Peyer's patch (tissue), 4 donors: ENCODE measurements around the gene COLEC11. TPM values are rescaled to one million over a fixed set of nuclear protein-coding genes. Genes with fewer than 3 reads are reported as not detected.
"Not testable (repeated sequence)": the region's sequence is repeated elsewhere in the genome, so short reads cannot be mapped to it uniquely, and the experiment has no call there.

Experiments
- DNase-seq, 3 donors: peaks; one replicate each; pipeline ENCODE4 v3.0.0-alpha.2; 2017 to 2019
- H3K27ac ChIP-seq, 4 donors: fragments of 200-600 bp; sonication (generic); one replicate each; pipeline ENCODE4 v1.5.1; 2016 to 2019
- H3K27me3 ChIP-seq, 2 donors: fragments of 200-600 bp; sonication (generic); one replicate each; pipeline ENCODE4 v1.5.1; 2019
- H3K36me3 ChIP-seq, 3 donors: fragments of 200-600 bp; sonication (generic); one replicate each; pipeline ENCODE4 v1.5.1; 2016 to 2019
- H3K4me1 ChIP-seq, 4 donors: fragments of 200-600 bp; sonication (generic); one replicate each; pipeline ENCODE4 v1.5.1; 2016 to 2019
- H3K4me3 ChIP-seq, 4 donors: fragments of 200-600 bp; sonication (generic); 1 replicate in 3 of 4; 2 replicates in 1 of 4; pipeline ENCODE4 v1.5.1; 2016 to 2019; ENCODE audit warnings: mild to moderate bottlenecking in 1 of 4
- H3K9me3 ChIP-seq, 4 donors: fragments of 200-600 bp; sonication (generic); one replicate each; pipeline ENCODE4 v1.5.1; 2016 to 2019; ENCODE audit warnings: mild to moderate bottlenecking in 1 of 4
- CTCF ChIP-seq, 6 experiments: fragments of 450-650 bp in 4 of 6; fragments of 200-600 bp in 2 of 6; sonication (generic) in 1 of 6; IDR thresholded peaks; one replicate each; pipeline ENCODE4 v1.5.1; 2017 to 2019; ENCODE audit warnings: antibody characterized with exemption in 6 of 6, mild to moderate bottlenecking in 3 of 6, moderate library complexity in 1 of 6
- POLR2A ChIP-seq, 2 donors: fragments of 450-650 bp; IDR thresholded peaks; one replicate each; pipeline ENCODE4 v1.5.1; 2017; ENCODE audit warnings: antibody characterized with exemption in 2 of 2, mild to moderate bottlenecking in 2 of 2, moderate library complexity in 2 of 2
- total RNA-seq, 4 donors: library from RNA; depleted of rRNA; stranded (reverse); fragments of >200 nt; gene quantifications; one replicate each; pipeline ENCODE4 v1.1.0, GENCODE V29; 2016

The COLEC11 gene
- total RNA-seq, 4 donors from 2014 or later = 0.70 to 5.8 (median 1.1) TPM; not detected in 1

GRCh38 chr2:3610415-3610814 lies 15.5 kb downstream of the COLEC11 start:
- Histone ChIP-seq H3K27ac (no peak overlapping the region), H3K36me3 (no peaks in the 10 kb centered on the region), H3K4me1 (no peaks in the 10 kb centered on the region), H3K4me3 (no peak overlapping the region), H3K27me3 (no peaks in the 10 kb centered on the region), H3K9me3 (peaks cover 0 to 5% (median 0%) of the 10 kb centered on the region in 4 donors)
- TF ChIP-seq POLR2A (IDR thresholded peaks at IDR 0.05) = no peak
- DNase-seq = peak in 2 of 3 donors; percentile 15 to 30

DNA sequence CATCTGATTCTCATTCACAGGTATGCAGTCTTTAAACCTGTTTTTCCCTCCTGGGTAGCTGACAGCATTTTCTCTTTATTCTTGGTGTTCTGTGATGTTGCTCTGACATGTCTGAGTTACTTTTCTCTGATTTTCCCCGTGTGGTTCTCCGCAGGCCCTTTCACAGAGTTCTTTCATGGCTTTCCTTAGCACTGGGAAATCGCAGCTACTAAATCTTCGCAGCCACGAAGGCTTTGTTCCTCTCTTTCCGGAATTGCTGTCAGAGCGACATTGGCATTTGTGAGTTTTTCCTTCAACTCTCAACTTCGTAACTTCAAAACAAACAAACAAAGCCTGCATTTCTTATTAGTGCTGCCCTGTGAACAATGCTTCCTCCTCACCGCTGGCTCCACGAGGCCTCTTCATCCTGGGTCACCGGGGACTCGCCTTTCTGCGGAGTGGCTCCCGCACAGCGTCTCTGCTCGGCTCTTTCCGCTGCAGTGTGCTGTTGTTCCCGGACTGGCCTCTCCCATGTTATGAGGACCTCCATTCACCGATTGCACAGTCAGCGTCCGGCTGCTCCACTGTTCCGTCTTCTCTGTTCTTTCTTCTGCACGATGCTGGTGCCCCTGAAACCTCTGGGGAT lies 16.1 kb downstream of the COLEC11 start:
- H3K27ac ChIP-seq = no peak overlapping the region
- H3K4me3 ChIP-seq = no peak overlapping the region
- H3K27me3 ChIP-seq = no peaks in the 10 kb centered on the region
- TF ChIP-seq POLR2A (IDR thresholded peaks at IDR 0.05) = no peak
- no peak for TF ChIP-seq CTCF (IDR thresholded peaks at IDR 0.05)
- DNase-seq = peak in 2 of 3 donors; percentile 17 to 27
- H3K36me3 ChIP-seq = no peaks in the 10 kb centered on the region
- H3K9me3 ChIP-seq = peaks cover 0 to 5% (median 0%) of the 10 kb centered on the region in 4 donors
- H3K4me1 ChIP-seq = no peaks in the 10 kb centered on the region

DNA sequence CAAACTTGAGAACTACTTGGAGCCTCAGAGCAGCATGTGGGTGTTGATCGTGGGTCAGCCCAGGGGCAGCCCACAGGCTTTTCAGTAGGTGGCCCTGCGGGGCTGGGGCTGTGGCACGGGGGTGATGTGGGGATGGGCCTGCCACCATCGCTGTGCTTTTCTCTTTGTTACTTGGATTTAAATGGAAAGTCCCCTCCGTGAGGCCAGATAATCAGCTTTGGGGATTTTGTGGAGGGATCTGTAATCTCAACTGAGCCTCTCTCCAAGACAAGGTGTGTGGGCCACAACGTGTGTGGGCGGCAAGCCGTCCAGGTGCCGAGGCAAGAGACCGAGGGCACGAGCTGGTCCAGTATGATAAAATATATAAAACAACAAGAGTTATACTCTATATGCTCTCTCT lies 16.7 kb downstream of the COLEC11 start:
- H3K9me3 ChIP-seq = peaks cover 0 to 5% (median 0%) of the 10 kb centered on the region in 4 donors
- H3K36me3 ChIP-seq = no peaks in the 10 kb centered on the region
- no peaks in the 10 kb centered on the region for H3K27me3 ChIP-seq
- TF ChIP-seq CTCF (IDR thresholded peaks at IDR 0.05) (no peak), POLR2A (IDR thresholded peaks at IDR 0.05) (no peak)
- H3K4me3 ChIP-seq = no peak overlapping the region
- H3K4me1 ChIP-seq = no peaks in the 10 kb centered on the region
- H3K27ac ChIP-seq = no peak overlapping the region
- peak in 2 of 3 donors; percentile 11 to 19 for DNase-seq

DNA sequence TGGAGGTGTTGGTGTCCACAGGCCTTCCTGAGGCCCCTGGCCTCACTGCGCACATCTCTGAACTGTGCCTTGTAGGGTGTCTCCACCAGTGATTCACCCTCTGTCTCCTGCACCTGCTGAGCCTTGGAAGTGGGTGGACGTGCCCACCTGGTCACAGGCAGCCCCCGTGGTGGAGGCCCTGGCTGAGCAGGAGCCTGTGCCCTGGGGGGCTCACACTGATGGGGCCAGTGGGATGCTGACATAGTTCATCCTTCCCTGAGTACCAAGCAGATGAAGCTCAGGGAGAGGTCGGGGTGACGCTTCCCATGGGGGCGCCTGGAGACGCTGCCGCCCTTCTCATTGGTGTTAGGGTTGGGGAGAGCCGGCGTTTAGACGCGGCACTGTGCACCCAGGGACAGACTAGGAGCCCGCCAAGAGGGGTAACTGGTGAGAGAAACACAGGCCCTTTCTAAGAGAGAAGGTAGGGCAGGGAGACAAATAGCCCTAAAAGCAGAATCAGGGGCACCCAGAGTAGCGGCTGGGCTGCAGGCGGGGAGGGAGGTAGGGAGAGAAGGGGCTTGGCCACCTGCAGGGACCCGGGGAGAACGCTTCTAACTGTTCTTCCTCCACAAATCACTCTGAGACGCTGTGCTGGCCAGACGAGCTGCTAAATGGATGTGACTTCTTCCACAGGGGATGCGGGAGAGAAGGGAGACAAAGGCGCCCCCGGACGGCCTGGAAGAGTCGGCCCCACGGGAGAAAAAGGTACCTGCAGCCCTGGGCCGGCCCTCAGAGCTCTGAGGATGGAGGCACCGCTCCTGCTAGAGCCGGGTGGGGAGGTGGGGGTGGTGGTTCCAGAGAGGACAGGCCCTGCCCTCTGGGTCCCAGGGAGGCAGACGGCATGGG lies 18.0 kb downstream of the COLEC11 start:
- TF ChIP-seq POLR2A (IDR thresholded peaks at IDR 0.05) (no peak), CTCF (IDR thresholded peaks at IDR 0.05) (no peak)
- no peak overlapping the region for H3K4me3 ChIP-seq
- no peaks in the 10 kb centered on the region for H3K4me1 ChIP-seq
- no peak overlapping the region for H3K27ac ChIP-seq
- H3K27me3 ChIP-seq = no peaks in the 10 kb centered on the region
- peaks cover 0 to 5% (median 0%) of the 10 kb centered on the region in 4 donors for H3K9me3 ChIP-seq
- DNase-seq = peak in 2 of 3 donors; percentile 29 to 37
- no peaks in the 10 kb centered on the region for H3K36me3 ChIP-seq

GRCh38 chr2:3613524-3613905 lies 18.6 kb downstream of the COLEC11 start:
- peak in 2 of 3 donors; percentile 20 to 23 for DNase-seq

GRCh38 chr2:3614743-3615142 lies 19.8 kb downstream of the COLEC11 start:
- H3K27ac ChIP-seq, DNase-seq, H3K4me1 ChIP-seq, H3K4me3 ChIP-seq, H3K36me3 ChIP-seq, H3K27me3 ChIP-seq, H3K9me3 ChIP-seq: not testable (repeated sequence)

More at GRCh38 chr2:3613524-3613905, 18.6 kb downstream of the COLEC11 start:
- no peaks in the 10 kb centered on the region for H3K36me3 ChIP-seq
- no peaks in the 10 kb centered on the region for H3K4me1 ChIP-seq
- TF ChIP-seq POLR2A (IDR thresholded peaks at IDR 0.05) (no peak), CTCF (IDR thresholded peaks at IDR 0.05) (no peak)
- no peak overlapping the region for H3K4me3 ChIP-seq
- H3K27me3 ChIP-seq = no peaks in the 10 kb centered on the region
- H3K27ac ChIP-seq = no peak overlapping the region
- H3K9me3 ChIP-seq = peaks cover 0 to 5% (median 0%) of the 10 kb centered on the region in 4 donors

DNA sequence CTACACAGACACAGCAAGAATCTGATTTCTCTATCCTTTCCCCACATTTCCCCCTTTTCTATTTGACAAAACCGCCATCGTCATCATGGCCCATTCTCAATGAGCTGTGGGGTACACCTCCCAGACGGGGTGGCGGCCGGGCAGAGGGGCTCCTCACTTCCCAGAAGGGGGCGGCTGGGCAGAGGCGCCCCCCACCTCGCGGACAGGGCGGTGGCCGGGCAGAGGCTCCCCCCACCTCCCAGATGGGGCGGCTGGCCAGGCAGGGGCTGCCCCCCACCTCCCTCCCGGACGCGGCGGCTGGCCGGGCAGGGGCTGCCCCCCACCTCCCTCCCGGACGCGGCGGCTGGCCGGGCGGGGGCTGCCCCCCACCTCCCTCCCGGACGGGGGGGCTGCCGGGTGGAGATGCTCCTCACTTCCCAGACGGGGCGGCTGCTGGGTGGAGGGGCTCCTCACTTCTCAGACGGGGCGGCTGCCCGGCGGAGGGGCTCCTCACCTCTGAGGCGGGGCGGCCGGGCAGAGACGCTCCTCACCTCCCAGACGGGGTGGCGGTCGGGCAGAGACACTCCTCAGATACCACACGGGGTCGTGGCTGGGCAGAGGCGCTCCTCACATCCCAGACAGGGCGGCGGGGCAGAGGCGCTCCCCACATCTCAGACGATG lies 20.8 kb downstream of the COLEC11 start:
- not testable (repeated sequence) for H3K36me3 ChIP-seq, H3K9me3 ChIP-seq, H3K4me3 ChIP-seq, H3K27ac ChIP-seq, H3K4me1 ChIP-seq, H3K27me3 ChIP-seq
- DNase-seq = peak in 1 of 3 donors; percentile 13

DNA sequence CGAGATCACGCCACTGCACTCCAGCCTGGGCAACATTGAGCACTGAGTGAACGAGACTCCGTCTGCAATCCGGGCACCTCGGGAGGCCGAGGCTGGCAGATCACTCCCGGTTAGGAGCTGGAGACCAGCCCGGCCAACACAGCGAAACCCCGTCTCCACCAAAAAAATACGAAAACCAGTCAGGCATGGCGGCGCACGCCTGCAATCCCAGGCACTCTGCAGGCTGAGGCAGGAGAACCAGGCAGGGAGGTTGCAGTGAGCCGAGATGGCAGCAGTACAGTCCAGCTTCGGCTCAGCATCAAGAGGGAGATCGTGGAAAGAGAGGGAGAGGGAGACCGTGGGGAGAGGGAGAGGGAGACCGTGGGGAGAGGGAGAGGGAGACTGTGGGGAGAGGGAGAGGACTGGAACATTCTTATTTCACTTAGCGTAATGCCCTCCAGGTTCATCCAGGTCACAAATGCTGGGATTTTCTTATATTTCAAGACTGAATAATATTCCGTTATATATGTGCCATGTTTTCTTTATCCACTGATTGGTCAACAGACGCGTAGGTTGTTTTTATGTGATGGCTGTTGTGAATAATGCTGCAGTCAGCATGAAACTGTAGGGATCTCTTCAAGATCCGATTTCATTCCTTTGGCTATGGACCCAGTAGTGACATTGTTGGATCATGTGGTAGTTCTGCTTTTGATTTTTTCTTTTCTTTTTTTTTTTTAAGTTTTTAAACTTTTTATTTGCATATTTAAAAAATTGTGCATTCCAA lies 21.7 kb downstream of the COLEC11 start:
- H3K9me3 ChIP-seq, H3K36me3 ChIP-seq, H3K27ac ChIP-seq, H3K4me3 ChIP-seq, H3K4me1 ChIP-seq, H3K27me3 ChIP-seq: not testable (repeated sequence)
- DNase-seq = peak in 1 of 3 donors; percentile 8
